CD14-positive monocyte (primary cell): ENCODE results near the gene LENEP. TPM values are rescaled to one million over a fixed set of nuclear protein-coding genes. Genes with fewer than 3 reads are reported as not detected.
A peak's percentile ranks its signal among the peaks of the same experiment; 100 is the strongest.

Experiments used
- DNase-seq, 3 donors: peaks; one replicate each; pipeline ENCODE4 v3.0.0-alpha.2; 2011 to 2022
- H2AFZ ChIP-seq: 2 replicates; pipeline ENCODE4 v1.6.0; 2012; ENCODE audit warnings: mild to moderate bottlenecking, low read depth, low read length, inconsistent platforms; ENCODE audit not compliant: insufficient read depth, poor library complexity, severe bottlenecking
- H3K27ac ChIP-seq, 2 donors: 1 replicate in 1 of 2; 2 replicates in 1 of 2; pipeline ENCODE4 v1.5.1; 2012 to 2013; ENCODE audit warnings: low read length in 2 of 2, control low read depth in 1 of 2, inconsistent platforms in 1 of 2, low read depth in 1 of 2, mild to moderate bottlenecking in 1 of 2
- H3K27me3 ChIP-seq, 2 donors: one replicate each; pipeline versions ENCODE4 v1.6.0 to v1.6.1; 2011 to 2013; ENCODE audit warnings: low read length in 2 of 2; ENCODE audit not compliant: control insufficient read depth in 2 of 2, insufficient read depth in 2 of 2
- H3K36me3 ChIP-seq, 2 donors: replicated peaks in 1 of 2; 1 replicate in 1 of 2; 2 replicates in 1 of 2; pipeline versions ENCODE4 v1.5.1 to v1.6.1; 2012 to 2013; ENCODE audit warnings: low read length in 2 of 2, control low read depth in 1 of 2, inconsistent platforms in 1 of 2, mild to moderate bottlenecking in 1 of 2; ENCODE audit not compliant: insufficient read depth in 2 of 2, control insufficient read depth in 1 of 2
- H3K4me1 ChIP-seq, 2 donors: 1 replicate in 1 of 2; 2 replicates in 1 of 2; pipeline versions ENCODE4 v1.5.1 to v1.6.1; 2012 to 2013; ENCODE audit warnings: low read length in 2 of 2, control low read depth in 1 of 2, inconsistent platforms in 1 of 2, mild to moderate bottlenecking in 1 of 2, moderate library complexity in 1 of 2; ENCODE audit not compliant: insufficient read depth in 2 of 2, control insufficient read depth in 1 of 2
- H3K4me2 ChIP-seq: replicated peaks from 2 replicates; pipeline ENCODE3; 2012; ENCODE audit warnings: low read length, moderate library complexity, mild to moderate bottlenecking; ENCODE audit not compliant: poor library complexity, severe bottlenecking; ENCODE audit errors: extremely low read depth
- H3K4me3 ChIP-seq, 3 experiments: fragments of 200-600 bp in 1 of 3; sonication (generic) in 1 of 3; replicated peaks in 1 of 3; 1 replicate in 2 of 3; 2 replicates in 1 of 3; pipeline ENCODE4 v1.5.1; 2011 to 2013; ENCODE audit warnings: low read length in 3 of 3, mild to moderate bottlenecking in 3 of 3, control low read depth in 2 of 3, low read depth in 2 of 3, inconsistent platforms in 1 of 3, moderate library complexity in 1 of 3
- H3K79me2 ChIP-seq: 2 replicates; pipeline ENCODE4 v1.6.0; 2012; ENCODE audit warnings: mild to moderate bottlenecking, control low read depth, inconsistent platforms, low read length, moderate library complexity; ENCODE audit not compliant: insufficient read depth
- H3K9ac ChIP-seq: 2 replicates; pipeline ENCODE4 v1.6.0; 2017; ENCODE audit warnings: low read length, mild to moderate bottlenecking; ENCODE audit not compliant: insufficient read depth, poor library complexity, severe bottlenecking
- H3K9me3 ChIP-seq, 2 donors: replicated peaks in 1 of 2; 1 replicate in 1 of 2; 2 replicates in 1 of 2; pipeline versions ENCODE4 v1.5.1 to v1.6.1; 2012 to 2013; ENCODE audit warnings: low read length in 2 of 2, control low read depth in 1 of 2; ENCODE audit not compliant: control insufficient read depth in 1 of 2, insufficient read depth in 1 of 2
- H4K20me1 ChIP-seq: 2 replicates; pipeline ENCODE4 v1.6.0; 2012; ENCODE audit warnings: mild to moderate bottlenecking, low read length, control low read depth, moderate library complexity; ENCODE audit not compliant: insufficient read depth
- H3K27ac Mint-ChIP-seq, 7 donors: one replicate each; pipeline ENCODE4 v1.8.0; 2020; ENCODE audit warnings: mild to moderate bottlenecking in 7 of 7, mixed read lengths in 7 of 7, moderate library complexity in 6 of 7, inconsistent platforms in 2 of 7
- H3K27me3 Mint-ChIP-seq, 3 donors: one replicate each; pipeline ENCODE4 v1.8.0; 2021 to 2022; ENCODE audit warnings: low read depth in 3 of 3, mild to moderate bottlenecking in 3 of 3, mixed read lengths in 3 of 3, moderate library complexity in 3 of 3, inconsistent platforms in 1 of 3
- H3K36me3 Mint-ChIP-seq, 2 donors: one replicate each; pipeline ENCODE4 v1.8.0; 2020; ENCODE audit warnings: mixed read lengths in 2 of 2, inconsistent platforms in 1 of 2, mild to moderate bottlenecking in 1 of 2
- H3K4me1 Mint-ChIP-seq: one replicate; pipeline ENCODE4 v1.8.0; 2020; ENCODE audit warnings: mild to moderate bottlenecking, mixed read lengths
- H3K4me3 Mint-ChIP-seq, 2 donors: one replicate each; pipeline ENCODE4 v1.8.0; 2020; ENCODE audit warnings: mild to moderate bottlenecking in 2 of 2, mixed read lengths in 2 of 2, moderate library complexity in 1 of 2
- H3K9me3 Mint-ChIP-seq, 7 donors: one replicate each; pipeline ENCODE4 v1.8.0; 2020 to 2022; ENCODE audit warnings: mixed read lengths in 7 of 7, mild to moderate bottlenecking in 6 of 7, moderate library complexity in 6 of 7, inconsistent platforms in 2 of 7
- WGBS: methylation state at CpG from one replicate; pipeline ENCODE4 v1.1.5; 2013; ENCODE audit warnings: missing lambda C conversion rate; ENCODE audit not compliant: insufficient coverage; 5-methylcytosine and 5-hydroxymethylcytosine counted together
- intact Hi-C, 2 donors: fragments of 100-400 bp; cut with micrococcal nuclease; formaldehyde crosslinking; loops; one replicate each; pipeline versions ENCODE4 v1.15.0 to v1.15.1; 2023
- polyA plus RNA-seq, 3 donors: library from polyadenylated mRNA; depleted of rRNA in 1 of 3; unstranded in 2 of 3; stranded (reverse) in 1 of 3; fragments of 300-500 nt in 2 of 3; fragments of >200 nt in 1 of 3; fragmentation: Illumina TruSeq in 2 of 3; gene quantifications; 1 replicate in 2 of 3; 2 replicates in 1 of 3; pipeline ENCODE4 v1.2.3, GENCODE V29; 2012 to 2021
- TF ChIP-seq, protein P1 (sequence below): fragments of 200-600 bp; IDR thresholded peaks from one replicate; pipeline ENCODE4 v1.8.0; 2022; ENCODE audit warnings: antibody characterized with exemption, mild to moderate bottlenecking

LENEP gene
- polyA plus RNA-seq, 3 donors = not detected

DNA sequence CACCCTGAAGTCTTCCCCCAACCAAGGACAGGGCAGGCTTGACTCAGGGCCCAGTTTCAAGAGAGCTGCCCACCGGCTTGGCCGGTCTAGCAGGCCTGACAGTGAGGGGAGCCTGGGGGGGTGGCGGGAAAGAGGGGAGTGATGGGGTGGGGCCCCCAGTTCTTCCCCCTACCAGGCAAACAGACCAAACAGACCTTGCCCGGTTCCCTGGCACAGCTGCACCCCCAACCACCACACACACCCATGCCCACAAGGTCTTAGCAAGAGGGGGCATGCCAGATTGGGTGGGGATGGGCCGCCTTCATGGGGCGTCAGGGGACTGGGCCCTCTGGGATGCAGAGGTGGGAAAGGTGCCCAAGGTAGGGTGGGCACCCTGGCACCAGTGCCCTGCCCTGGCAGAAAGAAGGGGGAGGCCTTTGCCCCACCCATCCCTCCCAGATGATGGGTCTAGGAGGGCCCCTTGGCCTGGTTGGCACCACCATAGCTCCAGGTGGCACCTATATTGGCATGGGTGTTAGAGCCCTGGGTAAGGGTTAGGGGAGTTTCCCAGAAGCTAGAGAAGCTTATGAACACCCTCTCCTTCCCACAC is 18.1 kb downstream of the LENEP start:
- no CpG with 5 or more reads among the region's 6 CpGs for WGBS
- Histone ChIP-seq H3K9ac (peak overlapping the region; percentile 79), H3K9me3 (no peaks in the 10 kb centered on the region), H3K36me3 (peaks cover 29 to 38% of the 10 kb centered on the region in 2 donors), H3K4me3 (peak overlapping the region in 2 of 3 experiments; percentile 93 to 100), H3K27me3 (no peaks in the 10 kb centered on the region), H3K27ac (peak overlapping the region; percentile 91 to 99), H4K20me1 (peaks cover 89% of the 10 kb centered on the region), H3K4me1 (peaks cover 85 to 100% of the 10 kb centered on the region in 2 donors), H2AFZ (no peak overlapping the region), H3K4me2 (peak overlapping the region; percentile 100), H3K79me2 (peaks cover 99% of the 10 kb centered on the region)
- Mint-ChIP-seq H3K27me3 (peaks cover 0 to under 1% (median 0%) of the 10 kb centered on the region in 3 donors), H3K36me3 (peaks cover 28 to 52% of the 10 kb centered on the region in 2 donors), H3K4me1 (peaks cover 75% of the 10 kb centered on the region), H3K9me3 (no peaks in the 10 kb centered on the region), H3K27ac (peak overlapping the region; percentile 85 to 94 (median 92)), H3K4me3 (peak overlapping the region; percentile 91 to 98)
- TF ChIP-seq, protein P1, sequence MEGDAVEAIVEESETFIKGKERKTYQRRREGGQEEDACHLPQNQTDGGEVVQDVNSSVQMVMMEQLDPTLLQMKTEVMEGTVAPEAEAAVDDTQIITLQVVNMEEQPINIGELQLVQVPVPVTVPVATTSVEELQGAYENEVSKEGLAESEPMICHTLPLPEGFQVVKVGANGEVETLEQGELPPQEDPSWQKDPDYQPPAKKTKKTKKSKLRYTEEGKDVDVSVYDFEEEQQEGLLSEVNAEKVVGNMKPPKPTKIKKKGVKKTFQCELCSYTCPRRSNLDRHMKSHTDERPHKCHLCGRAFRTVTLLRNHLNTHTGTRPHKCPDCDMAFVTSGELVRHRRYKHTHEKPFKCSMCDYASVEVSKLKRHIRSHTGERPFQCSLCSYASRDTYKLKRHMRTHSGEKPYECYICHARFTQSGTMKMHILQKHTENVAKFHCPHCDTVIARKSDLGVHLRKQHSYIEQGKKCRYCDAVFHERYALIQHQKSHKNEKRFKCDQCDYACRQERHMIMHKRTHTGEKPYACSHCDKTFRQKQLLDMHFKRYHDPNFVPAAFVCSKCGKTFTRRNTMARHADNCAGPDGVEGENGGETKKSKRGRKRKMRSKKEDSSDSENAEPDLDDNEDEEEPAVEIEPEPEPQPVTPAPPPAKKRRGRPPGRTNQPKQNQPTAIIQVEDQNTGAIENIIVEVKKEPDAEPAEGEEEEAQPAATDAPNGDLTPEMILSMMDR = no peak
- intact Hi-C loops = no loop called here
- DNase-seq = no peak

DNA sequence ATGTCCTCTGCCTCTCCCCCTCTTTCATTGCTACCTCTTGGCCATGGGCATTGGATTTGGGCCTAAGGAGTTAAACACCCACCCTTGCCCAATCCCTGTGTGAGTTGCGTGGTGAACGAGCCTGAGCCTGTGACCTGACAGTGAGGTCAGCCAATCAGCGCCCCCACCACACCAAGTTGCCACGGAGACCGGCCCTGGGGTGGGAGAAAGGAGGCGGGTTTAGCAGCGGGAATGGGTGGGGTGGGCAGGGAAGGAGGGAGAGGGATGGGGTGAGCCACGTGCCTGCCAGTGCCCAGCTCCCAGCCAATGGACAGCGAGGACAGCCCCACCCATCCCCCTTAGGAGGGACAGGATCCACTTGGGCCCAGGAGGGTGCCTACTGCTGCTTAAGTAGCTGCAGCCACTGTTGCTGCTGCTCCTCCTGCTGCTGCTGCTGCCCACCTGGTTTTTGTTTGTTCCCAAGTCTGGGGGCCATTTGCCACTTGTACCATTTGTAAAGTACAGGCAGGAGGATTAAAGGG is 18.7 kb downstream of the LENEP start:
- H3K27me3 ChIP-seq = no peaks in the 10 kb centered on the region
- Mint-ChIP-seq H3K9me3 (no peaks in the 10 kb centered on the region), H3K4me3 (peak overlapping the region; percentile 68 to 81), H3K27ac (peak overlapping the region; percentile 38 to 95 (median 92)), H3K4me1 (peaks cover 75% of the 10 kb centered on the region), H3K36me3 (peaks cover 29 to 58% of the 10 kb centered on the region in 2 donors), H3K27me3 (peaks cover 0 to 2% (median 0%) of the 10 kb centered on the region in 3 donors)
- peaks cover 35 to 43% of the 10 kb centered on the region in 2 donors for H3K36me3 ChIP-seq
- no CpG with 5 or more reads among the region's 9 CpGs for WGBS
- peak; percentile 47 to 66 (median 58) for DNase-seq
- no peak overlapping the region for H3K9ac ChIP-seq
- TF ChIP-seq, protein P1 = no peak
- no peak overlapping the region for H2AFZ ChIP-seq
- peaks cover 89% of the 10 kb centered on the region for H4K20me1 ChIP-seq
- intact Hi-C loops = no loop called here
- H3K4me3 ChIP-seq = peak overlapping the region in 2 of 3 experiments; percentile 93 to 100
- H3K4me1 ChIP-seq = peaks cover 85 to 100% of the 10 kb centered on the region in 2 donors
- H3K79me2 ChIP-seq = peaks cover 98% of the 10 kb centered on the region
- peak overlapping the region; percentile 91 to 99 for H3K27ac ChIP-seq
- peak overlapping the region; percentile 100 for H3K4me2 ChIP-seq
- no peaks in the 10 kb centered on the region for H3K9me3 ChIP-seq
